Mesangial cell (primary cell): Measurements from ENCODE around the gene ATAD2B. TPM values are rescaled to one million over a fixed set of nuclear protein-coding genes. Genes with fewer than 3 reads are reported as not detected.

Source experiments
- total RNA-seq: library from RNA; depleted of rRNA; stranded (reverse); fragments of >200 nt; gene quantifications from 2 replicates; pipeline ENCODE4 v1.2.3, GENCODE V29; 2015

The ATAD2B gene
- 2.8 and 3.2 TPM in 2 replicates for total RNA-seq

GRCh38 chr2:23926750-23927571, at the start of gene ATAD2B:
Gene ATAD2B (minus strand): TSS chr2:23927123. CDS start chr2:23926770, 353 bp downstream.

GRCh38 chr2:23939987-23940717, 13.2 kb upstream of the ATAD2B start, which contains the start of gene UBXN2A:
Gene UBXN2A (plus strand): TSS chr2:23940463. CDS start chr2:23958315, 17,852 bp downstream.

Other genes with a start within 250 kb of the ATAD2B start
- gene UBXN2A, start 13.3 kb upstream of the ATAD2B start, total RNA-seq: 6.6 and 9.3 TPM in 2 replicates
- gene MFSD2B, start 83.0 kb upstream of the ATAD2B start, total RNA-seq: 0.16 and 0.38 TPM in 2 replicates
- gene WDCP, start 120.3 kb upstream of the ATAD2B start, total RNA-seq: 5.3 and 6.7 TPM in 2 replicates
- 15.2 and 25.9 TPM in 2 replicates for gene FKBP1B, start 122.6 kb upstream of the ATAD2B start, total RNA-seq
- 108 and 109 TPM in 2 replicates for gene SF3B6, start 149.2 kb upstream of the ATAD2B start, total RNA-seq
- 46.9 and 68.2 TPM in 2 replicates for gene TP53I3, start 157.7 kb upstream of the ATAD2B start, total RNA-seq
- gene PFN4, start 196.2 kb upstream of the ATAD2B start, total RNA-seq: 0.49 and 1.1 TPM in 2 replicates
- 2.6 and 11.5 TPM in 2 replicates for gene FAM228B, start 196.3 kb upstream of the ATAD2B start, total RNA-seq
- gene FAM228A, start 247.9 kb upstream of the ATAD2B start, total RNA-seq: 0.51 TPM in 1 of 2 replicates, not detected in the other